Esophagus squamous epithelium (tissue), 4 donors: Measurements from ENCODE around the gene MCM9.

Experiments
- CTCF ChIP-seq, 6 experiments: fragments of 450-650 bp in 4 of 6; fragments of 200-600 bp in 2 of 6; sonication (generic) in 2 of 6; IDR thresholded peaks; one replicate each; pipeline ENCODE4 v1.5.1; 2016 to 2019; ENCODE audit warnings: antibody characterized with exemption in 6 of 6, mild to moderate bottlenecking in 4 of 6, moderate library complexity in 4 of 6
- POLR2A ChIP-seq, 4 donors: fragments of 450-650 bp; IDR thresholded peaks; one replicate each; pipeline ENCODE4 v1.6.1; 2017; ENCODE audit warnings: antibody characterized with exemption in 4 of 4, mild to moderate bottlenecking in 4 of 4, moderate library complexity in 3 of 4

- no peak for TF ChIP-seq POLR2A (IDR thresholded peaks at IDR 0.05)
- TF ChIP-seq CTCF (IDR thresholded peaks at IDR 0.05): peak; percentile 79 to 90 (median 84)
Observed at GRCh38 chr6:118800394-118801071, 134.4 kb downstream of the MCM9 start.
